H9 (cell line): ENCODE measurements around the gene BPIFB1. TPM values are rescaled to one million over a fixed set of nuclear protein-coding genes. Genes with fewer than 3 reads are reported as not detected.

Experiments used
- DNase-seq: peaks from one replicate; pipeline ENCODE4 v3.0.0-alpha.2; 2017
- H2AFZ ChIP-seq: one replicate; pipeline ENCODE4 v1.6.1; 2013; ENCODE audit warnings: mild to moderate bottlenecking, low read length, control low read depth, moderate library complexity
- H2AK5ac ChIP-seq: 2 replicates; pipeline ENCODE4 v1.6.1; 2013; ENCODE audit warnings: low read length, control low read depth, mixed read lengths; ENCODE audit not compliant: insufficient read length
- H2BK120ac ChIP-seq: one replicate; pipeline ENCODE4 v1.6.1; 2013; ENCODE audit warnings: low read depth, mild to moderate bottlenecking, low read length, control low read depth, inconsistent platforms; ENCODE audit not compliant: poor library complexity, severe bottlenecking
- H2BK12ac ChIP-seq: 2 replicates; pipeline ENCODE4 v1.6.1; 2013; ENCODE audit warnings: low read length, control low read depth, mixed read lengths, low read depth; ENCODE audit not compliant: insufficient read length
- H2BK15ac ChIP-seq: 2 replicates; pipeline ENCODE4 v1.6.1; 2013; ENCODE audit warnings: low read depth, low read length, control low read depth
- H2BK20ac ChIP-seq: one replicate; pipeline ENCODE4 v1.6.1; 2013; ENCODE audit warnings: low read depth, mild to moderate bottlenecking, low read length, control low read depth, inconsistent platforms; ENCODE audit not compliant: poor library complexity, severe bottlenecking
- H2BK5ac ChIP-seq: 2 replicates; pipeline ENCODE4 v1.6.1; 2013; ENCODE audit warnings: low read length, control low read depth, mixed read lengths; ENCODE audit not compliant: insufficient read length
- H3K14ac ChIP-seq: 2 replicates; pipeline ENCODE4 v1.6.1; 2013; ENCODE audit warnings: low read length, control low read depth; ENCODE audit not compliant: insufficient read depth
- H3K18ac ChIP-seq: 2 replicates; pipeline ENCODE4 v1.6.1; 2013; ENCODE audit warnings: low read depth, mild to moderate bottlenecking, mixed read lengths, low read length, control low read depth; ENCODE audit not compliant: insufficient read length
- H3K23ac ChIP-seq: 2 replicates; pipeline ENCODE4 v1.6.1; 2013; ENCODE audit warnings: low read length, control low read depth, mixed read lengths, low read depth; ENCODE audit not compliant: insufficient read length
- H3K23me2 ChIP-seq: 2 replicates; pipeline ENCODE4 v1.6.1; 2013; ENCODE audit warnings: low read depth, mild to moderate bottlenecking, mixed read lengths, low read length, control low read depth; ENCODE audit not compliant: insufficient read length, poor library complexity, severe bottlenecking
- H3K27ac ChIP-seq: 2 replicates; pipeline ENCODE4 v1.5.1; 2013; ENCODE audit warnings: low read length, control low read depth, mixed read lengths, low read depth; ENCODE audit not compliant: insufficient read length
- H3K27me3 ChIP-seq: 2 replicates; pipeline ENCODE4 v1.6.1; 2013; ENCODE audit warnings: low read length, control low read depth, inconsistent platforms; ENCODE audit not compliant: insufficient read depth
- H3K4ac ChIP-seq: 2 replicates; pipeline ENCODE4 v1.6.1; 2013; ENCODE audit warnings: low read depth, mild to moderate bottlenecking, control low read depth, inconsistent platforms, low read length, moderate library complexity
- H3K4me1 ChIP-seq: 2 replicates; pipeline ENCODE4 v1.6.1; 2013; ENCODE audit warnings: low read length, control low read depth, inconsistent platforms; ENCODE audit not compliant: insufficient read depth
- H3K4me2 ChIP-seq: 2 replicates; pipeline ENCODE4 v1.6.1; 2013; ENCODE audit warnings: low read length, control low read depth, mixed read lengths; ENCODE audit not compliant: insufficient read length, insufficient read depth
- H3K56ac ChIP-seq: 2 replicates; pipeline ENCODE4 v1.6.1; 2013; ENCODE audit warnings: low read depth, mild to moderate bottlenecking, mixed read lengths, low read length, control low read depth; ENCODE audit not compliant: insufficient read length
- H3K79me1 ChIP-seq: 2 replicates; pipeline ENCODE4 v1.6.1; 2013; ENCODE audit warnings: low read depth, mild to moderate bottlenecking, moderate library complexity, low read length, control low read depth, inconsistent platforms; ENCODE audit not compliant: insufficient read depth, poor library complexity, severe bottlenecking
- H3K79me2 ChIP-seq: 2 replicates; pipeline ENCODE4 v1.6.1; 2013; ENCODE audit warnings: low read length, control low read depth, inconsistent platforms; ENCODE audit not compliant: insufficient read depth
- H3K9ac ChIP-seq: 2 replicates; pipeline ENCODE4 v1.6.1; 2013; ENCODE audit warnings: low read length, control low read depth, mixed read lengths; ENCODE audit not compliant: insufficient read length; ENCODE audit errors: extremely low read depth
- H3K9me3 ChIP-seq: one replicate; pipeline ENCODE4 v1.6.1; 2013; ENCODE audit warnings: low read depth, low read length, inconsistent platforms; ENCODE audit not compliant: control insufficient read depth
- H3T11ph ChIP-seq: one replicate; pipeline ENCODE4 v1.6.1; 2013; ENCODE audit warnings: mild to moderate bottlenecking, low read length, control low read depth, inconsistent platforms
- H4K20me1 ChIP-seq: one replicate; pipeline ENCODE4 v1.6.1; 2013; ENCODE audit not compliant: control insufficient read depth, insufficient read length, insufficient read depth
- H4K5ac ChIP-seq: 2 replicates; pipeline ENCODE4 v1.6.1; 2013; ENCODE audit warnings: low read depth, mild to moderate bottlenecking, mixed read lengths, low read length, control low read depth; ENCODE audit not compliant: insufficient read length
- H4K8ac ChIP-seq: replicated peaks from 2 replicates; pipeline ENCODE4 v1.6.1; 2013; ENCODE audit warnings: low read length, control low read depth, mixed read lengths, low read depth; ENCODE audit not compliant: insufficient read length
- H4K91ac ChIP-seq: 2 replicates; pipeline ENCODE4 v1.6.1; 2013; ENCODE audit warnings: low read depth, mild to moderate bottlenecking, moderate library complexity, mixed read lengths, low read length, control low read depth; ENCODE audit not compliant: insufficient read length
- H3K27ac Mint-ChIP-seq, 3 experiments: 2 replicates in 2 of 3; 3 replicates in 1 of 3; pipeline ENCODE4 v1.8.0; 2020 to 2021; ENCODE audit warnings: mixed read lengths in 3 of 3, mild to moderate bottlenecking in 1 of 3, moderate library complexity in 1 of 3
- H3K27me3 Mint-ChIP-seq: 2 replicates; pipeline ENCODE4 v1.8.0; 2021; ENCODE audit warnings: low read depth, mild to moderate bottlenecking, moderate library complexity, mixed read lengths
- H3K36me3 Mint-ChIP-seq, 3 experiments: 2 replicates in 2 of 3; 3 replicates in 1 of 3; pipeline ENCODE4 v1.8.0; 2020 to 2021; ENCODE audit warnings: low read depth in 3 of 3, mixed read lengths in 3 of 3; ENCODE audit not compliant: insufficient read depth in 1 of 3
- H3K4me1 Mint-ChIP-seq, 2 experiments: 2 replicates each; pipeline ENCODE4 v1.8.0; 2020; ENCODE audit warnings: mixed read lengths in 2 of 2
- H3K4me3 Mint-ChIP-seq, 2 experiments: 2 replicates in 1 of 2; 3 replicates in 1 of 2; pipeline ENCODE4 v1.8.0; 2020 to 2021; ENCODE audit warnings: mild to moderate bottlenecking in 2 of 2, mixed read lengths in 2 of 2, moderate library complexity in 1 of 2
- H3K9me3 Mint-ChIP-seq, 2 experiments: 2 replicates in 1 of 2; 3 replicates in 1 of 2; pipeline ENCODE4 v1.8.0; 2020; ENCODE audit warnings: mild to moderate bottlenecking in 2 of 2, mixed read lengths in 2 of 2, moderate library complexity in 1 of 2
- WGBS: extraction: QIAGEN DNeasy Blood & Tissue Kit; methylation state at CpG from one replicate; pipeline ENCODE4 v1.1.7; 2013; ENCODE audit warnings: missing lambda C conversion rate, low lambda C conversion rate, mixed read lengths; ENCODE audit not compliant: insufficient read length; ENCODE audit errors: extremely low coverage; 5-methylcytosine and 5-hydroxymethylcytosine counted together
- total RNA-seq: library from RNA; stranded (reverse); gene quantifications from 2 replicates; pipeline ENCODE4 v1.2.1, GENCODE V29; 2021
- TF ChIP-seq, protein P1 (sequence below): fragments of 200-600 bp; sonication (generic); conservative IDR thresholded peaks from 3 replicates; pipeline ENCODE4 v1.8.0; 2021; ENCODE audit warnings: antibody characterized with exemption, mild to moderate bottlenecking

BPIFB1 gene
- total RNA-seq, 1 experiment from 2014 or later = not detected

DNA sequence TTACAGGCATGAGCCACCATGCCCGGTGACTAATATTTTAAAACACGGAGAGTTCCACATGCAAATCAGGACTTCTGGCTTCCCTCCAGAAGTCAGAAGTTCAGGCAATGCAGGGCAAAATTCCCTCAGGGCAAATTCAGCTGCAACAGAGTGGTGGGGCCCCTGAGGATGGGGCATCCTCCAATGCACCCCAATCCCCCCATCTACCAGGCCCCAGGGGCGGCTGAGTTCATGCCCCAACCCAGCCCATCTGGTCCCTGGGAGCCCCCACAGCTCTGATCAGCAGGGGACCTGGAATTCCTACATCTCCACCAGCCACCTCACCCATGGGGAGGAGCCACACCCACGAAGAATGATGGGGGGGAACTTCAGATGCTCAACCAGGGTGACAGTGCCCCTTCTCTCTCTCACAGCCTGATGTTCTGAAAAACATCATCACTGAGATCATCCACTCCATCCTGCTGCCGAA is 22.6 kb downstream of the BPIFB1 start:
- TF ChIP-seq, protein P1, sequence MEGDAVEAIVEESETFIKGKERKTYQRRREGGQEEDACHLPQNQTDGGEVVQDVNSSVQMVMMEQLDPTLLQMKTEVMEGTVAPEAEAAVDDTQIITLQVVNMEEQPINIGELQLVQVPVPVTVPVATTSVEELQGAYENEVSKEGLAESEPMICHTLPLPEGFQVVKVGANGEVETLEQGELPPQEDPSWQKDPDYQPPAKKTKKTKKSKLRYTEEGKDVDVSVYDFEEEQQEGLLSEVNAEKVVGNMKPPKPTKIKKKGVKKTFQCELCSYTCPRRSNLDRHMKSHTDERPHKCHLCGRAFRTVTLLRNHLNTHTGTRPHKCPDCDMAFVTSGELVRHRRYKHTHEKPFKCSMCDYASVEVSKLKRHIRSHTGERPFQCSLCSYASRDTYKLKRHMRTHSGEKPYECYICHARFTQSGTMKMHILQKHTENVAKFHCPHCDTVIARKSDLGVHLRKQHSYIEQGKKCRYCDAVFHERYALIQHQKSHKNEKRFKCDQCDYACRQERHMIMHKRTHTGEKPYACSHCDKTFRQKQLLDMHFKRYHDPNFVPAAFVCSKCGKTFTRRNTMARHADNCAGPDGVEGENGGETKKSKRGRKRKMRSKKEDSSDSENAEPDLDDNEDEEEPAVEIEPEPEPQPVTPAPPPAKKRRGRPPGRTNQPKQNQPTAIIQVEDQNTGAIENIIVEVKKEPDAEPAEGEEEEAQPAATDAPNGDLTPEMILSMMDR = no peak
- DNase-seq = no peak

More for the DNA sequence above, 22.6 kb downstream of the BPIFB1 start:
- Mint-ChIP-seq H3K27me3 (peaks cover 8% of the 10 kb centered on the region), H3K9me3 (peaks cover 0 to 3% of the 10 kb centered on the region in 2 experiments; a peak in 2 of 5 replicates), H3K4me3 (no peak overlapping the region), H3K4me1 (peaks cover 3% of the 10 kb centered on the region in 2 experiments; a peak in 2 of 4 replicates), H3K36me3 (no peaks in the 10 kb centered on the region; a peak in 1 of 7 replicates), H3K27ac (peak overlapping the region in 1 of 3 experiments; percentile 54; a peak in 1 of 7 replicates)
- no peaks in the 10 kb centered on the region for H3K4me1 ChIP-seq
- no peak overlapping the region for H4K8ac ChIP-seq
- H2BK120ac ChIP-seq = no peak overlapping the region
- no peak overlapping the region for H3K9ac ChIP-seq
- H3K79me2 ChIP-seq = no peaks in the 10 kb centered on the region
- no peak overlapping the region for H3K56ac ChIP-seq
- H4K20me1 ChIP-seq = no peaks in the 10 kb centered on the region
- H4K91ac ChIP-seq = no peak overlapping the region
- H2AFZ ChIP-seq = no peak overlapping the region
- H3K27me3 ChIP-seq = no peaks in the 10 kb centered on the region
- H3K18ac ChIP-seq = no peak overlapping the region
- H2BK5ac ChIP-seq = no peak overlapping the region
- no peak overlapping the region for H4K5ac ChIP-seq
- H3K23me2 ChIP-seq = no peaks in the 10 kb centered on the region
- H3K27ac ChIP-seq = no peak overlapping the region
- H3T11ph ChIP-seq = no peak overlapping the region
- H2BK12ac ChIP-seq = no peak overlapping the region
- H3K9me3 ChIP-seq = no peaks in the 10 kb centered on the region
- no peaks in the 10 kb centered on the region for H3K79me1 ChIP-seq
- H3K14ac ChIP-seq = no peak overlapping the region
- no peak overlapping the region for H2AK5ac ChIP-seq
- H3K4ac ChIP-seq = no peak overlapping the region
- no peak overlapping the region for H3K23ac ChIP-seq
- H2BK15ac ChIP-seq = no peak overlapping the region
- H2BK20ac ChIP-seq = no peak overlapping the region
- no peak overlapping the region for H3K4me2 ChIP-seq
- no CpG with 5 or more reads among the region's 5 CpGs for WGBS
